LNCaP clone FGC (cell line): ENCODE data around the gene NSUN4.
"Not testable (repeated sequence)": the region's sequence is repeated elsewhere in the genome, so short reads cannot be mapped to it uniquely, and the experiment has no call there.

Source experiments
- DNase-seq: peaks from one replicate; pipeline ENCODE4 v3.0.0-alpha.2; 2011; ENCODE audit warnings: low read depth
- H3K4me3 ChIP-seq: 2 replicates; pipeline ENCODE4 v1.5.1; 2011; ENCODE audit warnings: mild to moderate bottlenecking, low read depth, low read length, control low read depth
- CTCF ChIP-seq: IDR thresholded peaks from 2 replicates; pipeline ENCODE4 v1.5.1; 2012; ENCODE audit warnings: mild to moderate bottlenecking; ENCODE audit not compliant: control insufficient read depth, insufficient read depth; ENCODE audit errors: extremely low read depth

NSUN4 gene

GRCh38 chr1:46343351-46343695 is 2.7 kb downstream of the NSUN4 start:
- H3K4me3 ChIP-seq = no peak overlapping the region
- no peak for DNase-seq
- TF ChIP-seq CTCF = no peak

GRCh38 chr1:46343705-46344104 is 3.1 kb downstream of the NSUN4 start:
- no peak overlapping the region for H3K4me3 ChIP-seq
- no peak for TF ChIP-seq CTCF
- no peak for DNase-seq

- H3K4me3 ChIP-seq = no peak overlapping the region
- TF ChIP-seq CTCF = no peak
- no peak for DNase-seq
Observed at GRCh38 chr1:46344481-46344880, 3.9 kb downstream of the NSUN4 start.

- no peak for TF ChIP-seq CTCF
- no peak for DNase-seq
- H3K4me3 ChIP-seq = no peak overlapping the region
Observed at GRCh38 chr1:46345281-46345680, 4.7 kb downstream of the NSUN4 start.

- no peak for DNase-seq
- no peak for TF ChIP-seq CTCF
- no peak overlapping the region for H3K4me3 ChIP-seq
Observed at GRCh38 chr1:46352363-46352762, 11.8 kb downstream of the NSUN4 start.

GRCh38 chr1:46355920-46356319 is 15.3 kb downstream of the NSUN4 start:
- H3K4me3 ChIP-seq, DNase-seq: not testable (repeated sequence)

GRCh38 chr1:46362158-46362557 is 21.6 kb downstream of the NSUN4 start:
- no peak for DNase-seq
- TF ChIP-seq CTCF = no peak
- no peak overlapping the region for H3K4me3 ChIP-seq

- no peak for TF ChIP-seq CTCF
- no peak overlapping the region for H3K4me3 ChIP-seq
- no peak for DNase-seq
Observed at GRCh38 chr1:46363121-46363520, 22.5 kb downstream of the NSUN4 start.
